Effector CD8-positive, alpha-beta T cell (primary cell): ENCODE measurements around the gene DISC1.

Experiments used
- DNase-seq: peaks from one replicate; lab custom pipeline; 2025; lab: John Stamatoyannopoulos, UW

The DISC1 gene

DNA sequence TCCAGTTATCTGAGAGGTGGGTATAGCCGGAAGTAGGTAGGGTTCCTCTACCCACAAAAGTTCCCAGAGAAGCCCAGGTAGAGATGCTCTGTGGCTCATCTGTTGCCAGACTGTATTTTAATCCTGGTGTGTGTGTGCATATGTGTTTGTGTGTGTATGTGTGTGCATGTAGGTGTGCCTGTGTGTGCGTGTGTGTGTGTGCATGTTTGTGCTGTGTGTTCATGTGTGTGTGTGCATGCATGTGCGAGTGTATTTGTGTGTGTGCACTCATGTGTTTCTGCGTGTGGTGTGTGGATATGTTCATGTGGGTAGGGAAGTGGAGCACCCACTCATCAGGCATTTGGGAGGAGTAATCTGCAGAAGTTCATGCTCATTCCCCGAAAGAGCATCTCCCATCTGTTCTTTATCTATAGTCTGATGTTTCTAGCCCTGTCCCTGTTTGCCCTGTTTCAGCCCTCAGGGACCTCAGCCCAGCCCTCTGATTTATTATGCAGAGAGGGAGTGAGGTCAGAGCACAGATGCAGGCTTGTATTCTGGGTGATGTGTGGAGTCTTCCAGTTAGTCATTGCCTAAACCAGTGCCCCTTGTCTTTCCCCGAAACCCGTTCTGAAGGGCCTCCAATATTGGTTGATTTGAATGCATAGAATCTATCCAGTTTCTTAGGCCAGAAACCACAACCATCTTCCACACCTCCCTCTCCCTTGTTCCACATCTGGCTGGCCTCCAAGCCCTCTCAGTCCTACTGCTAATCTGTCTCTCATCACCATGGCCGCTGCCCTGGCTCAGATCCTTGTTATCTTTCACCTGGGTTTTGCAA, 69.1 kb downstream of the DISC1 start:
- DNase-seq, result no peak

- DNase-seq, result no peak
These were observed 73.2 kb downstream of the DISC1 start for GRCh38 chr1:231699784-231700183.

GRCh38 chr1:231701306-231701705, 74.7 kb downstream of the DISC1 start:
- no peak for DNase-seq

DNA sequence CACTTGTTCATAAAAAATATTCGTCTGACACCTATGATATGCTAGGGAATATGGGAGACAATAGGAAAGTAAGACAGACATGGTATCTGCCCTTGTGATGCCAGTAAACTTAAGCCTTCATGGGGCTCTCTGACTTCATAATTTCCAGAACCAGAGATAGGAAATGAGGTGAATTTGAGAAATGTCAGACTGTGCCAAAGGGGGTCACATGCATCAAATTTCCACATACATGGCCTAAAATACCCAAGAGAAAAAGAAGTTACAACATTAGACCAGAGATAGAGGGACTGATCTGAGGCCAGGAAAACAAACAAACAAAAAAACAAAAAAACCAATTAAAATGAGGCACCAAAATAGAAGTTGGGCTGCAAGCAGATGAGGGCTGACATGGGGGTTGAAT, 75.7 kb downstream of the DISC1 start:
- no peak for DNase-seq

DNA sequence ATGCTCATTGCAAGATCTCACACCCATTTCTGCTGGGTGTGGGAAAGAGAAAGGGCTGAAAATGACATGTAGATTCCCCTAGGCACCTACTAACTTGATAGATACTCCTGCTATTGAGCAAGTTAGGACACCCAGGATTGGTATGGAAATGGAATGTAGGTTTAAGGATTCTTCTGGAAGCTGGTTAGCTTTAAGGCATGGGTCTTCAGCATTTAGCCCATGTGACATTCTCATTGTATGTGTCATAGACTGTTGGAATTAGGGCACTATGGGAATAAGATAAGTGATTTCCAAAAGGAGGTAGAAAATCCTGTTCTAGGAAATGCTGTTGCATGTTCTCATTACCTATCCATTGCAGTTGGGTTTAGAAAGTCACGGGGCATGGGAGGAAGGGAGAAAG, 76.2 kb downstream of the DISC1 start:
- DNase-seq, result no peak

DNA sequence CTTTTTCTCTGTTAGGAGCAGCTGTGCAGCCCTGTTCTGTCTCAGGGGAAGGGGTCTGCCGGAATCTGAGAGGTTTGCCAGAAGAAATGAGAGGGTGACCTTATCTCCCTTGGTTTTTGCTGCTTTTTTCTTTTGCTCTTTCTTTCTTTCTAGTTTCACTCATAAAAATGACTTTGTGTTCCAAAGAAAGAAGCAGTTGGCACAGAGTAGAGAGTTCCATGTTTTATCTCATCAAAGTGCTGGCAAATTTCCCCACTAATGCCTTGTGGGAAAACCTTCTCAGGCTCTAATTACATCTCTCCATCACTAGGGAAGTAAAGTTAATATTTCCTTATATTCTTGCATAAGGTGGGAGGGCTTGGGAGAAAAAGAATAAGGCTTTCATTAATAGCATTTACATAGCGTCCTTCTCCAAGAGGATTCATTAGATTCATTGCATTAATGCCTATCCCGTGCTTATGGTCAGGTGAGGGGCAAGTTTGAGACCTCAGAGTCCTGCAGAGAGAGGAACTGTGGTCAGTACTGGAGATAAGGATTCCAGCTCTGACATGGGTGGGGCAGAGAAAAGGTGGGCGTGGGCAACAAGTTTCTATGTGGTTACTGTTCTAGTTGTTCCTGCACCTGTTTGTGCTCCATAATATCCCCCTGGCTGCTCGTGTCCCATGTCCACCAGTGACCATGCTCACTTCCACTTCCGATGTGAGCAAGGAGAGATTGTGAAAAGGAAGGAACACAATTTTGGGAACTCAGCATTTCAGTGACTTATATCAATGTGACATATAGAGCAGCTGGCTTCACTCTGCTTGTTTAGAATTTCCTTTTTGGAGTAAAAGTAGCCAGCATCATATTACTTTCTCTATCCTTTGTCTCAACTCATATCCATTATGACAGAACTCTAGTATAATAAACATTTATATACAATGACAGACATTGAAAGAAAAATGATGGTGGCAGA, 79.5 kb downstream of the DISC1 start:
- DNase-seq, result no peak

DNA sequence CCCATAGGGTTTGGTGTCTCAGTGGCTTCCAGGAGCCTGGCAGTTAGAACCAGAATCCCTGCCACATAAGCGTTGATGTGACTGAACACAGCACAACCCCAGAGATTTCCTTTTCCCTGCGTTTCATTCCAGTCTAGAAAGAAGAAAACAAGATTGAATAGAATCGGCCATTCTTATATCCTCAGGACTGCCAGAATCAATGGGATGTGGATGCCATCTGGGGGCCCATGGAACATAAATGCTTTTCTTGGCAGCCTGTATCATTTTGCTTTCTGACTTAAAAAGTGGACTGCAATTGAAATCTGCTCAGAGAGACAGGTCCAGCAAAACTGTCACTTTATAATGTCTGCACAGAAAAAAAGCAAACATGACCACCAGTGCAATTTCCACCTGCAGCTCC, 80.3 kb downstream of the DISC1 start:
- DNase-seq, result no peak

- no peak for DNase-seq
These were observed 80.8 kb downstream of the DISC1 start for GRCh38 chr1:231707407-231707806.

- no peak for DNase-seq
These were observed 81.8 kb downstream of the DISC1 start for GRCh38 chr1:231708394-231708793.

- no peak for DNase-seq
These were observed 87.8 kb downstream of the DISC1 start for GRCh38 chr1:231714440-231714839.

GRCh38 chr1:231715816-231716722, 89.5 kb downstream of the DISC1 start:
- no peak for DNase-seq

- no peak for DNase-seq
These were observed 90.3 kb downstream of the DISC1 start for GRCh38 chr1:231716879-231717278.

DNA sequence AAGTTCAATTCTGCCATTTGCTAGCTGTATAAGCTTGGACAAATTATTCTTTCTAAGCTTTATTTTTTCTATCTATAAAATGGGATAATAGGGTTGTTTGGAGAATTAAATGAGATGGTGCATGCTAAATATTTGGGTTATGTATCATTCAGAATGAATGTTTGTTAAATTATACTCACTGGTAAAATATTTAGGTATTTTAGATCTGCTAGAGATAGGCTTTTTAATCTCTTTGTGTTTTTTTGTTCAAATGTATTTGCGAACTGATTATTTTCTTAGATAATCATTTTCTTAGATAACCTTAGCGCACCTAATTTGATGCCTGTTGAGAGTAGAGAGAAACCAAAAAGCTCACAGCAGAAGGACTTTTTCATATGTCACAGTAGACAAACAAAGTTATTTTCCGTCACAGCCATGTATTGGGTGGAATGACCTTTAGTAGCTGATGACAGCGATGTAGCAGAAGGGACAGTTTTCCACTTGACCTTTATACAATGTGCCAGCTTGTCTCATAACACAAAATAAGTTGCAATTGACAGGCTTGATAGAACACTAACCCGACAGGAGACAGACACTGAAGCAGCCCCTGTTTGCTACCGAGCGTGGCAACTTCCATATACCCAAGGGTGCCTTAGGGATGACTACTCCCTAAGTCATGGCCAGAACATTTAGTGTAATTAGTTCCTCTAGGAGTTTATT, 93.0 kb downstream of the DISC1 start:
- no peak for DNase-seq

DNA sequence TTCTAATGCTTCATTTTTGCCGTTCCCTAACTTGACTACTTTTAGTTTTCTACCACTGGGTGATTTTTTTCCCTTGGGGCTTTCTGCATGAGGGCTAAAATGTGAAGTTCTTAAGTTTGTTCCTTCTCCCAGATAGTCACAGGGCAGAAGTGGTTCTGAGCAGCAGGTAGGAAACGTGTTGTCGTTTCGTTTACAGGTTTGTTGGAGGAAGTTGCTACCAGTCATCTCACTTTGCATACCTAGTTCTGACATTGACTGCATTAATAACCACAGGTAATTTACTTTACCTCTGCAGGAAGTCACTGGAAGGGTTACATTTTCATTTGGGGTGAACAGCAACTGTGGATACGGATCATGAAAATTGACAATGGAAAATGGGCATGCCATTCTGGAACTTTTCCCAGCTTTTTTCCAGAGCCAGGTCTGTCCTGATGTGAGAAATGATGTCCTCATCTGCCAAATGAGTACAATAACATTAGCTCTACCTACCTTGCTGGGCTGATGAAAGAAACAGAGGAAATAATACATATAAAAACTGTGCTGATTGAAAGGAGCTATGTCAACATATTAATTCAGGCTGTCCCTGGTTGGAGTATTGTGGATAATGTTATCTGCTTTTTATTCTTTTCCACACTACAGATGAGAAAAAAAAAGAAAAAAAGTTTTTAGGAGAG, 94.2 kb downstream of the DISC1 start:
- DNase-seq, result no peak

GRCh38 chr1:231721436-231721835, 94.8 kb downstream of the DISC1 start:
- no peak for DNase-seq

DNA sequence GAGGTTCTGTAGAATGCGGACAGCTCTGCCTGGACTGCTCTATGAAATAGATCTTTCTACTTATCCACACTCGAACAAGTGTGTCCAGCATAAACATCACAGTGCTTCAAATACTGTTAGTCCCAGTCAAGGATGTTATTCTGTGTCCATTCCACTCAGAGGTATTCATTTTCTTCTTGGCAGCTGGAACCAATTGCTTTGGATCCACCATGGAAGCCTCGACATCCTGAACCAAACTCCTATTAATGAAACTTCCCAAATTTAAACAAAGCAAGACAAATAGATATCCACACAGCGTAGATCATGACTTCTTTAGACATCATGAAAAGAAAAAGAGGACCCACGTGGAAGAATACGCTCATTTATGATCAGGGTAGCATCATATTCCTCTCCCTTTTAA, 95.8 kb downstream of the DISC1 start:
- no peak for DNase-seq

DNA sequence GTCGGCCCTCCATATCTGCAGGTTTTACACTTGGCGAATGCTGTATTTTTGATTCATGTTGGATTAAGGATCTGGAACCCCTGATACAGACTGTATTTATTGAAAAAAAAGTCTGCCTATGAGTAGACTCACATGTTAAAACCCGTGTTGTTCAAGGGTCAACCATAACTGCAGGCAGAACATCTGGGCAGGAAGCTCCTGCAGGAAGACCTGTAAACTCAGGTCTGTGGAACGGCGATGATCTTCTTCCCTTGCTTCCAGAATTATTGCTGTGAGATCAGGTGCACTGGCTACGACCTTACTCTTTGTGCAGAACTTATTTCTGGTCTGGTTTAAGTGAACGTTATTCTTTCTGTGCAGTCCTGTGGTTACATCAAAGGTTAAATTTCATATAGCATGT, 96.6 kb downstream of the DISC1 start:
- no peak for DNase-seq

- DNase-seq, result no peak
These were observed 97.5 kb downstream of the DISC1 start for GRCh38 chr1:231724041-231724440.

DNA sequence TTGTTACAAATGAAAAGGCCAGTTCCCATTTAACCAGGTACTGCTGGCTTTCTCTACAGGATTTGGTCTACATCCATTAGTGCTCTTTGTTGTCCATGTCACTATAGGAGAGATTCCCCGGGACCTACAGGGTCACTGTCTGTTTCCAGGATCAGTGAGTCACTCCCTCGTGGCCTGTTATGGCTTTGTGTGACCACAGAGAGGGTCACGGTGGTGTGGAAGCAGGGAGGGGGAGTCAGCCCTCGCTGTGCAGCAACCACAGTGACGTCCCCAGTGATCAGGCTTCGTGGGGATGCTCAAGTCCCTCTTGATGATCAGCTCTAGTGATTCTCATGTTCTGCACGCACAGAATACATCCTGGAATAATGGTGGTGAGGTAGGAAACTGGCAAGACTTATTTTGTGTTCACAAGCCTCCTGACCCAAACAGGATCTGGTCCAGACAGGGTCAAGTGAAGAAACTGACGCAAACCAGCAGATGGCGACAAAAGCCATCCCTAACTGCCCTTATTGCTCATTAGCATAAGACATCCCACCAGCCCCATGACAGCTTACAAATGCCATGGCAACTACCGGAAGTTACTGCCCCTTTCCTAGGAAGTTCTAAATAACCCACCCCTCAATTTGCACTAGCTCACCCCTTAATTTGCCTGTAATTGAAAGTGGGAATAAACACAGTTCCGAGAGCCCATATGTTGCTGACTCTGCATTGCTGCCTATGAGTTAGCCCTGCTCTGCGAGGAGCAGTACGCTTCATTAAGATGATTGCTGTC, 98.5 kb downstream of the DISC1 start:
- DNase-seq, result no peak

DNA sequence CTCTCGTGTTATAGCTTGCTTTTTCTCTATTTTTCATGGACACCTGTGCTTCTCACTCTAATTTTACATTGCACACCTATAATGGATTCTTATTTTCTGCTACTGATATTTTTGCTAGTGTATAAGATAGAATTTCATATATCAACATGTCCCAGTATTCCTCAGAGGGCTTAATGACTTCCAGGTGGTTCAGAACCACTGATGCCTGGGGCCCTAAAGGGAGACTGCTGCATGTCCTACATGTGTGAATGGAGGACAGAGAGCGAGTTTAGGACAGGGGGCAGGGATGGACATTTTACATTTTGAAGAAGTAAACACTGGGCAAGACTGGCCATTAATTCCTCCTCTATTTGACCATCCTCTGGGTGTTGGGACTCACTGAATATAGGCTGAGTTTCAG, 100.6 kb downstream of the DISC1 start:
- no peak for DNase-seq
